EH (cell line): Measurements from ENCODE around the gene SHKBP1.
"Not testable (repeated sequence)": the region's sequence is repeated elsewhere in the genome, so short reads cannot be mapped to it uniquely, and the experiment has no call there.

Source experiments
- DNase-seq: peaks from one replicate; pipeline ENCODE4 v3.0.0-alpha.2; 2015; ENCODE audit warnings: low read depth

SHKBP1 gene

GRCh38 chr19:40617961-40618360 lies 41.3 kb downstream of the SHKBP1 start:
- DNase-seq, result no peak

GRCh38 chr19:40619333-40620160 lies 42.9 kb downstream of the SHKBP1 start:
- no peak for DNase-seq

GRCh38 chr19:40620161-40620485 lies 43.5 kb downstream of the SHKBP1 start:
- DNase-seq, result no peak

- no peak for DNase-seq
These were observed 44.6 kb downstream of the SHKBP1 start for GRCh38 chr19:40621283-40621682.

- DNase-seq, result no peak
These were observed 45.5 kb downstream of the SHKBP1 start for GRCh38 chr19:40621966-40622772.

- no peak for DNase-seq
These were observed 46.1 kb downstream of the SHKBP1 start for GRCh38 chr19:40622773-40623075.

- DNase-seq, result no peak
These were observed 47.0 kb downstream of the SHKBP1 start for GRCh38 chr19:40623403-40624251.

- not testable (repeated sequence) for DNase-seq
These were observed 47.9 kb downstream of the SHKBP1 start for GRCh38 chr19:40624369-40625153.

- no peak for DNase-seq
These were observed 48.9 kb downstream of the SHKBP1 start for GRCh38 chr19:40625406-40626120.

GRCh38 chr19:40626918-40627317 lies 50.2 kb downstream of the SHKBP1 start:
- no peak for DNase-seq

- DNase-seq, result no peak
These were observed 51.0 kb downstream of the SHKBP1 start for GRCh38 chr19:40627486-40628279.

- DNase-seq, result no peak
These were observed 52.7 kb downstream of the SHKBP1 start for GRCh38 chr19:40629346-40629745.

GRCh38 chr19:40630571-40631160 lies 54.0 kb downstream of the SHKBP1 start:
- no peak for DNase-seq

- no peak for DNase-seq
These were observed 55.8 kb downstream of the SHKBP1 start for GRCh38 chr19:40632311-40633036.

- DNase-seq, result peak; percentile 81
These were observed 56.5 kb downstream of the SHKBP1 start for GRCh38 chr19:40633207-40633606.

GRCh38 chr19:40638327-40638726 lies 61.7 kb downstream of the SHKBP1 start:
- DNase-seq, result no peak

GRCh38 chr19:40639638-40639982 lies 62.9 kb downstream of the SHKBP1 start:
- no peak for DNase-seq

- DNase-seq, result peak; percentile 69
These were observed 64.1 kb downstream of the SHKBP1 start for GRCh38 chr19:40640744-40641143.
